ENCODE data around the gene ALDH1A1. TPM values are rescaled to one million over a fixed set of nuclear protein-coding genes. Genes with fewer than 3 reads are reported as not detected.
"Not testable (repeated sequence)": the region's sequence is repeated elsewhere in the genome, so short reads cannot be mapped to it uniquely, and the experiment has no call there.

Gene ALDH1A1
- total RNA-seq, 2 experiments from 2014 or later: not detected

- Mint-ChIP-seq H3K4me3 (no peak overlapping the region), H3K27ac (no peak overlapping the region), H3K36me3 (no peaks in the 10 kb centered on the region), H3K9me3 (no peaks in the 10 kb centered on the region), H3K27me3 (peaks cover 5% of the 10 kb centered on the region), H3K4me1 (ENCODE audit: low read depth) (no peaks in the 10 kb centered on the region)
- no peak for DNase-seq
- CTCF ChIA-PET: no interaction called here
- intact Hi-C loops (cut with micrococcal nuclease): no loop called here
- POLR2A ChIA-PET: no interaction called here
Measured at GRCh38 chr9:72863456-72864094, 89.3 kb downstream of the ALDH1A1 start.

- H3K9me3 Mint-ChIP-seq; CTCF ChIA-PET; H3K27me3 Mint-ChIP-seq; DNase-seq; H3K4me3 Mint-ChIP-seq; H3K4me1 Mint-ChIP-seq (ENCODE audit: low read depth); intact Hi-C loops (cut with micrococcal nuclease); POLR2A ChIA-PET; H3K36me3 Mint-ChIP-seq; H3K27ac Mint-ChIP-seq: not testable (repeated sequence)
Measured at GRCh38 chr9:72862788-72863187, 90.1 kb downstream of the ALDH1A1 start.

GRCh38 chr9:72858089-72858912, 94.6 kb downstream of the ALDH1A1 start:
- Mint-ChIP-seq H3K9me3 (no peaks in the 10 kb centered on the region), H3K4me3 (no peak overlapping the region), H3K27me3 (peaks cover 3% of the 10 kb centered on the region), H3K4me1 (ENCODE audit: low read depth) (no peaks in the 10 kb centered on the region), H3K36me3 (no peaks in the 10 kb centered on the region), H3K27ac (no peak overlapping the region)
- DNase-seq: no peak
- CTCF ChIA-PET: interaction anchor here (0.9 to 2.6 kb wide), 5 partner anchors 164 to 249 kb away, joined by 3 to 22 read pairs (median 7); no protein-coding TSS in a partner anchor
- intact Hi-C loops (cut with micrococcal nuclease): loop anchor here (5.0 kb wide), 2 partner anchors 164 to 324 kb away; no protein-coding TSS in a partner anchor
- POLR2A ChIA-PET: no interaction called here

- POLR2A ChIA-PET: no interaction called here
- H3K4me3 Mint-ChIP-seq: no peak overlapping the region
- H3K4me1 Mint-ChIP-seq (ENCODE audit: low read depth): no peaks in the 10 kb centered on the region
- no peak for DNase-seq
- no peaks in the 10 kb centered on the region for H3K27me3 Mint-ChIP-seq
- CTCF ChIA-PET: interaction anchor here (0.7 to 2.6 kb wide), 13 partner anchors 8 to 315 kb away, joined by 3 to 22 read pairs (median 3); no protein-coding TSS in a partner anchor
- no peaks in the 10 kb centered on the region for H3K9me3 Mint-ChIP-seq
- intact Hi-C loops (cut with micrococcal nuclease): loop anchor here (2.0 to 5.0 kb wide), 3 partner anchors 165 to 325 kb away; no protein-coding TSS in a partner anchor
- no peaks in the 10 kb centered on the region for H3K36me3 Mint-ChIP-seq
- H3K27ac Mint-ChIP-seq: no peak overlapping the region
Measured at GRCh38 chr9:72857624-72857996, 95.2 kb downstream of the ALDH1A1 start.

- Mint-ChIP-seq H3K27me3 (no peaks in the 10 kb centered on the region), H3K4me3 (no peak overlapping the region), H3K36me3 (no peaks in the 10 kb centered on the region), H3K4me1 (ENCODE audit: low read depth) (no peaks in the 10 kb centered on the region), H3K27ac (no peak overlapping the region), H3K9me3 (no peaks in the 10 kb centered on the region)
- intact Hi-C loops (cut with micrococcal nuclease): loop anchor here (2.0 to 5.0 kb wide), 3 partner anchors 165 to 325 kb away; no protein-coding TSS in a partner anchor
- POLR2A ChIA-PET: no interaction called here
- CTCF ChIA-PET: interaction anchor here (0.7 to 2.6 kb wide), 14 partner anchors 9 to 323 kb away, joined by 3 to 22 read pairs (median 3); no protein-coding TSS in a partner anchor
- no peak for DNase-seq
Measured at GRCh38 chr9:72856972-72857623, 95.8 kb downstream of the ALDH1A1 start.

GRCh38 chr9:72855890-72856523, 96.8 kb downstream of the ALDH1A1 start:
- intact Hi-C loops (cut with micrococcal nuclease): loop anchor here (2.0 to 5.0 kb wide), 3 partner anchors 166 to 326 kb away; no protein-coding TSS in a partner anchor
- Mint-ChIP-seq H3K27me3 (no peaks in the 10 kb centered on the region), H3K27ac (no peak overlapping the region), H3K36me3 (no peaks in the 10 kb centered on the region), H3K4me3 (no peak overlapping the region), H3K9me3 (no peaks in the 10 kb centered on the region), H3K4me1 (ENCODE audit: low read depth) (no peaks in the 10 kb centered on the region)
- DNase-seq: no peak
- CTCF ChIA-PET: interaction anchor here (1.0 to 2.3 kb wide), 5 partner anchors 20 to 324 kb away, joined by 3 to 7 read pairs (median 4); no protein-coding TSS in a partner anchor
- POLR2A ChIA-PET: no interaction called here

GRCh38 chr9:72855321-72855720, 97.5 kb downstream of the ALDH1A1 start:
- no peaks in the 10 kb centered on the region for H3K9me3 Mint-ChIP-seq

More at GRCh38 chr9:72855321-72855720, 97.5 kb downstream of the ALDH1A1 start:
- intact Hi-C loops (cut with micrococcal nuclease): loop anchor here (5.0 kb wide), 2 partner anchors 167 to 327 kb away; no protein-coding TSS in a partner anchor
- POLR2A ChIA-PET: no interaction called here
- H3K27ac Mint-ChIP-seq: no peak overlapping the region
- CTCF ChIA-PET: interaction anchor here (1.2 kb wide), 1 partner anchor 227 kb away, joined by 3 read pairs; no protein-coding TSS in a partner anchor
- H3K4me3 Mint-ChIP-seq: no peak overlapping the region
- H3K4me1 Mint-ChIP-seq (ENCODE audit: low read depth): no peaks in the 10 kb centered on the region
- DNase-seq: no peak
- H3K36me3 Mint-ChIP-seq: no peaks in the 10 kb centered on the region
- no peaks in the 10 kb centered on the region for H3K27me3 Mint-ChIP-seq

Other genes starting within 250 kb of the ALDH1A1 start
- 10 to 100 TPM; 67.7 to 67.9 TPM for gene ANXA1, start 198.8 kb upstream of the ALDH1A1 start, total RNA-seq